NCI-H510A (cell line): Measurements from ENCODE around the gene CD6.

Experiments
- DNase-seq: peaks from one replicate; lab custom pipeline; 2025; lab: John Stamatoyannopoulos, UW

CD6 gene, protein sequence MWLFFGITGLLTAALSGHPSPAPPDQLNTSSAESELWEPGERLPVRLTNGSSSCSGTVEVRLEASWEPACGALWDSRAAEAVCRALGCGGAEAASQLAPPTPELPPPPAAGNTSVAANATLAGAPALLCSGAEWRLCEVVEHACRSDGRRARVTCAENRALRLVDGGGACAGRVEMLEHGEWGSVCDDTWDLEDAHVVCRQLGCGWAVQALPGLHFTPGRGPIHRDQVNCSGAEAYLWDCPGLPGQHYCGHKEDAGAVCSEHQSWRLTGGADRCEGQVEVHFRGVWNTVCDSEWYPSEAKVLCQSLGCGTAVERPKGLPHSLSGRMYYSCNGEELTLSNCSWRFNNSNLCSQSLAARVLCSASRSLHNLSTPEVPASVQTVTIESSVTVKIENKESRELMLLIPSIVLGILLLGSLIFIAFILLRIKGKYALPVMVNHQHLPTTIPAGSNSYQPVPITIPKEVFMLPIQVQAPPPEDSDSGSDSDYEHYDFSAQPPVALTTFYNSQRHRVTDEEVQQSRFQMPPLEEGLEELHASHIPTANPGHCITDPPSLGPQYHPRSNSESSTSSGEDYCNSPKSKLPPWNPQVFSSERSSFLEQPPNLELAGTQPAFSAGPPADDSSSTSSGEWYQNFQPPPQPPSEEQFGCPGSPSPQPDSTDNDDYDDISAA

DNA sequence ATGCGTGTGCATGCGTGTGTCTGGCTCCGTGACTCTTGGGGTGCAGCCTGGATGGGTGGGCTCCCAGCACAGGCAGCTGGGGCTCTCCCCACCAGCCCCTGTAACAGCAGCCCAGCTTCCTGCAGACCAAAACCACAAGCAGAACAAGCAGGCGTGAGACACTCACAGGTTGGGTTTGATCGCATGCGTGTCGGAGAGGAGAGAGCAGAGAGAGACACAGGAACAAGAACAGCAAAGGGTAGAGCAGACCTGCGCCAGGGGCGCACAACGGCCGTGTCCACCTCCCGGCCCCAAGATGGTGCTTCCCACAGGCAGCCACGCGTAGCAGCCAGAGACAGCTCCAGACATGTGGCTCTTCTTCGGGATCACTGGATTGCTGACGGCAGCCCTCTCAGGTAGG is at the start of gene CD6:
CD6 (plus strand) TSS at position 161 of the 400 bp plus-strand sequence; CDS start at position 347, 186 bp downstream.
- DNase-seq: no peak

DNA sequence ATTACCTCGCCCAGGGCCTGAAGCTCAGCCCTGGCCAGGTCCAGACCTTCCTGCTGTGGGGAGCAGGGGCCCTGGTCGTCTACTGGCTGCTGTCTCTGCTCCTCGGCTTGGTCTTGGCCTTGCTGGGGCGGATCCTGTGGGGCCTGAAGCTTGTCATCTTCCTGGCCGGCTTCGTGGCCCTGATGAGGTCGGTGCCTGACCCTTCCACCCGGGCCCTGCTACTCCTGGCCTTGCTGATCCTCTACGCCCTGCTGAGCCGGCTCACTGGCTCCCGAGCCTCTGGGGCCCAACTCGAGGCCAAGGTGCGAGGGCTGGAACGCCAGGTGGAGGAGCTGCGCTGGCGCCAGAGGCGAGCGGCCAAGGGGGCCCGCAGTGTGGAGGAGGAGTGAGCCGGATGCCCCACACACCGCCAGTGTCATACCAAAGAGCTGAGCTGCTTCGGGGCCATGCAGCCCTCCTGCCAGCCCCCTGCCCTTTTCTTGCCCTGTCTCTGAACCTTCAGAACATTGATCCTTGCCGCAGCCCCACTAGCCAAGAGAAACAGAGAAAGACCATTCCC is 49.6 kb upstream of the CD6 start:
- DNase-seq: no peak

DNA sequence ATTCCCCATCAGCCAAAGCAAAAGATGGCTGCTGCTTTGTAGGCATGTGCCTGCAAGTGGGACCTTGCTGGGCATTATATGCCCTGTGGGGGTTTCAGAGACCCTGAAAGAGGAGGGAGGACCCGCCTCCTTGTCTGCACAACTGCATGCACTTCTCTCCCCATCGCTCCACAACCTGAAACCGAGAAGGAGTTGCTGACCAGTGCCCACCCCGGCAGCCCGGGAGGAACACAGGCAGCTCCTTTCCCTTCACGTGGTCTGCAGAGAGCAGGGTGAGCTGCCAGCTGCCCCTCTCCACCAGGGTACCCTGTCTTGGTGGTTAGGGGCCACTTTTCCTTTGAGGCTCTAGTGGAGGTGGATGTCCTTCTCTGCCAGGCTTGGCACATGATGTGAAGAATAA is 48.6 kb upstream of the CD6 start:
- no peak for DNase-seq

DNA sequence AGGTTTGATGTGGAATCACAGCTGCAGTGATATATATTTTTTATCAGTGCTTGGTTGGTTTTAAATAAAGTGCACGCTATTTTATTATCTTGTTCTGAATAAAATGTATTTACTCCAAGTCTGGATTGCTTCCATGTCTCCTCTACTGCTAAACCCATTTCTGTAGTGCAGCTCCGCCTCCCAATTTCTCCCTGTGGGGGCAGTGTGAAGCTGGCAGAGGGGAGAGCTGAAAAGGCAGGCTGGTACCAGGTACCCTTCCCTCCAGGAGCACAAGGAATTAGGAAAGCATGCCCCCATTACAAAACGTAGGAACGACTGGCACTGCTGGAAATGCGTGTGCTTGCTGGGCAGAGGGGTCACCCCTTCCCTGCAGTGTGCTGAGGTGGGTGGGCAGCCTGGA is 48.2 kb upstream of the CD6 start:
- DNase-seq: no peak

DNA sequence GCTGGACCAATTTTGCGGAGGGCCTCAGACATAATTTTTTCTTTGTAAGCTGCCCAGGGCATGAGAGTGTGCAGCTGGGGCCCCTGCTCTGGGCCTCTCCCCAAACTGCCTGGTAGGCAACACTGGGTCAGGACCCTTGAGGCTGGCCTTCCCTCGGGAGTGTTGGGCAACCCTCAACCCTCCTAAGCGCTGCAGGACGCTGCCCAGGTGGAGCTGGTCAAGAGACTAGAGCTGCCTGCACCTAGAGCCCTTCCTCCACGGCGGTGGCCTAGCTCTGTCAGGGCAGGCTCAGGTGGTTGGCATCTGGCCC is 47.7 kb upstream of the CD6 start:
- no peak for DNase-seq

DNA sequence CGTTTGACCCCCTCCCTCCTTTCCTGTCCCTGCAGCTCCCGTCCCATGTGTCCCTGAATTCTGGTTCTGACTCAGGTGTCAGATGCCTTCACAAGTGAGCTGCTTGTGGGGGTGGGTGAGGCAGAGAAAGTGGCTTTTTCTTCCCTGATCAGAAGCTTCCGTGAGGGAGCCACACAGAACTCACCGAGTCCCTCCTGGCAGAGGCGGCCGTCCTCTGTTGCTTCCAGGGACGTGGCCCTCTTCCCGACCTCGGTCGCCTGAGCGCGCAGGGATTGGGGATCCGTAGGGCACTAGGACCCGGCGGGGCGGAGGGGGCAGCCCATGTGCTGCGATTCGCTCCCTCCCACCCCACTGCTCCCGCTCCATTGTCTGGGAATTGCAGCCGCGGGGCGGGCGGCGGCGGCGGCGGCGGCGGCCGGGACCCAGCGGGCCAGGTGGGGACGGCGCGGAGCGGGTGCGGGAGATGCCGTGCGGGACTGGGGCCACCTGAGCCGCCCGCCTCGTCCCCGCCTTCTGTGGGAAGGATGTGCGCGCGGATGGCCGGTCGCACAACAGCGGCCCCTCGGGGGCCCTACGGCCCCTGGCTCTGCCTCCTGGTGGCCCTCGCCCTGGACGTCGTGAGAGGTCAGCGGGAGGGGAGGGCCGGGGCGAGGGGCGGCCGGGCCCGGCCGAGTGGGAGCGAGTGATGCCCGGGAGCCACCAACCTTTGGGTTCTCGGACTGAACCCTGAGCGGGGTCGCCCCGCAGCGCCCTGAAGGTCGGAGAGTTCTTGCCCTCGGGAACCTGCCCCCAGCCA is 47.2 kb upstream of the CD6 start, which contains the start of gene TMEM132A:
TMEM132A (plus strand) TSS at position 351 of the 796 bp plus-strand sequence; CDS start at position 525, 174 bp downstream.
- DNase-seq: peak; percentile 66

DNA sequence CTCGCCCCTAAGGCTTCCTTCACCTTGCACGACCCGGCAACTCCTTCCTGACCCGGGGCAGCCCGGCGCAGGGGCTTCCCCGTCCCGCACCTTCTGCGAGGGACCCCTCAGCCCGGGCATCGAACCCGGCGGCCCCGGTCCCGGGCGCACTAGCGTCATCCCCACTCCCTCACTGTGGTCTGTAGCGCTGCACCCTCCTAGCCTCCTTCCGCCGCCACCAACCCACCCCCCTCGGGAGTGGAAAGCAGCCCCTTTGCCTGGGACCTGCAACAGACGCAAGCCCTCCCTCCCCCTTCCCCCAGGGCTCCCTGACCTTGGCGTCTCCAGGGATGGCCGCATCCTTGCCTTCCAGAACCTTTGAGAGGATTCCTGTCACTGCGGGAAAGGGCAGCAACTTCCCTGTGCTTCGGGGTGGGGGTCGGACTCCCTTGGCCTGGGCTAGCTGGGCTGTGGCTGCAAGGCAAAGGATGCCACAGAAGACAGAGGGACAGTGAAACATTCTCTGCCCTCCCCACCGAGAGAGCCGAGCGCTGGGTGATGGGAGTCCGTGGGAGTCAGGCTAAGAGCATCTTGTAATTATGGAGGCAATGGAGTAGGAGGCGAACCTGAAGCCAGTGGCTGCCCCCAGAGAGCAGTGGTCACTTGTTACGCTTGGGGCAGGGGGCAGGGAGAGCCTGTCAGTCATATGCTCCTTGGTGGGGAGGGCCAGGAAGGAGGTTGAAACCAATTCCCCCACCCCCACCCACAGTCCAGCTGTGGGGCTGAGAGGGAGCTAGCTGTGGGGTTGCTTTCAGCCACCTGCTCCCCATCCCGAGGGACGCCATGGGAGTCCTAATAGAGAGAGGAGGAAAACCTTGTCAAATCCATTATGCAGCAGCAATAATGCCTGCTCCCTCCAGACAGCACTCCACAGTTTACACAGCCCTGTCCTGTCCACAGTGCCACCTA is 46.3 kb upstream of the CD6 start:
- DNase-seq: no peak

DNA sequence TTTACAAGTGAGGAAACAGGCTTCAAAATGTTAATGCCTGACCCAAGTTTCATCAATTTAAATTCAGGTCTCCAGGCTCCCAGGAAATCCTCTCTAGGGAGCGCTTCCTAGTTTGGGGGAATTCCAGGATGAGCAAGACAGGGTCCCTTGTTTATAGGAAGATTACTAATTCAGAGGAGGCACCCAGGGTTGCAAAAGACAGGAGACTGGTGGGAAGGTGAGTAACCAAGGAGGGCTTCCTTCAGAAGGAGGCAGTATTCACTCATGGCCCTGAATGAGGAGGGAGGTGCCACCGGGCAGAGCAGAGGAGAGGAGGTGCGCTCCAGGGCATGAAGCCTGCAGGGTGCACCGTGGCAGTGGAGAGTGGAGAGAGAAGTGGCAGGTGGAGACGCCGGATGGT is 45.6 kb upstream of the CD6 start:
- DNase-seq: no peak

DNA sequence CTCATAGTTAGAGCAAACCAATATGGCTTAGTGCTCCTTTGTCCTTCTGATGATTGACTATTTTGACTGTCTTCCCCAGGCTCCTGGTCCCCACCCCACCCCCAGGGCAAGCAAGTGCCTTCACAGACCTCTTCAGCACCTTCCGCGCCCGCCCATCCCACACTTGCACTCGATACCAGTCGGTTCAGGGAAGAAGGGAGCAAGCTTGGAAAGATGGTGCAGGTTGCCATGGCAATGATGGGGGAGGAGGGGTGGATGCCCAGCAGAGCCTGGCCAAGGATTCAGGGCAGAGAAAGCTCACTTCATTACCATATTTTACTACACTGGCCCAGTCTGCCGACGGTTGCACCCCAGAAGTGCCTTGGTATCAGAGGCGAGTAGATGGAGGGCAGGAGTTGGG is 45.0 kb upstream of the CD6 start:
- DNase-seq: no peak

DNA sequence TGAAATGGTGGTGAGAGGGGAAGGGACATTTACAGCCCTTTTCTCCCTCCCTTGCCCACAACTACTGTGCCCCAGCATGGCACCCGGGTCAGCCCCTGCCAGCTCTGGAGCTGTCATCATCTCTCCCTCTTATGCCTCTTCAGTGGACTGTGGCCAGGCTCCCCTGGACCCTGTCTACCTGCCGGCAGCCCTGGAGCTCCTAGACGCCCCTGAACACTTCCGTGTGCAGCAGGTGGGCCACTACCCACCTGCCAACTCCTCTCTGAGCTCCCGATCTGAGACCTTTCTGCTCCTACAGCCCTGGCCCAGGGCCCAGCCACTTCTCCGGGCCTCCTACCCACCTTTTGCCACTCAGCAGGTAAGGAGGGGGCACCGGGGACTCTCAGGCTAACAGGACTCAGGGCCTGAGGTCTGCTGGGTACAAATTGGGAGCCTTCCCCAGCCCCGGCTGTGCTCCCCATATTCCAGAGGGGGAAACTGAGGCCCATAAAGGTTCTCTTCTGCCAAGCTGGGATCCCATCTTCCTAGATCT is 44.4 kb upstream of the CD6 start:
- DNase-seq: no peak

DNA sequence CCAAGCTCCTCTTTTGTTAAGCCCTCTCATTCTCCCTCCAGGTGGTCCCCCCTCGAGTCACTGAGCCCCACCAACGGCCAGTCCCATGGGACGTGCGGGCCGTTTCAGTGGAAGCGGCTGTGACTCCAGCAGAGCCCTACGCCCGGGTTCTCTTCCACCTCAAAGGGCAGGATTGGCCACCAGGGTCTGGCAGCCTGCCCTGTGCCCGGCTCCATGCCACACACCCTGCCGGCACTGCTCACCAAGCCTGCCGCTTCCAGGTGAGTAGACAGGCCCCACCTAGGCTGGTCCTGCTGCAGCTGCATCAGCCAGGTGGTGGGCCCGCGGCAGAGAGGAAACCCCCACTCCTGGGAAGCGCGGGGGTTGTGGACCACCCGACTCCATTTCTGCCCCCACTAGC is 43.9 kb upstream of the CD6 start:
- no peak for DNase-seq

DNA sequence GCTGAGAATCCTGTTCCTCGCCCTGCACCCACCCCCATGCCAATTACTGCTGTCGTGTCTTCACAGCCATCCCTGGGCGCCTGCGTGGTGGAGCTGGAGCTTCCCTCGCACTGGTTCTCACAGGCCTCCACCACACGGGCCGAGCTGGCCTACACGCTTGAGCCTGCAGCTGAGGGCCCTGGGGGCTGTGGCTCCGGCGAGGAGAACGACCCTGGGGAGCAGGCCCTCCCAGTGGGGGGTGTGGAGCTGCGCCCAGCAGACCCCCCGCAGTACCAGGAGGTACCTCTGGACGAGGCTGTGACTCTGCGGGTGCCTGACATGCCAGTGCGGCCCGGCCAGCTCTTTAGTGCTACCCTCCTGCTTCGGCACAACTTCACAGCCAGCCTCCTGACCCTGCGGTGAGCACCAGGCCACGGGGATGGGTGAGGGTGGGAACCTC is 42.9 kb upstream of the CD6 start:
- DNase-seq: no peak

DNA sequence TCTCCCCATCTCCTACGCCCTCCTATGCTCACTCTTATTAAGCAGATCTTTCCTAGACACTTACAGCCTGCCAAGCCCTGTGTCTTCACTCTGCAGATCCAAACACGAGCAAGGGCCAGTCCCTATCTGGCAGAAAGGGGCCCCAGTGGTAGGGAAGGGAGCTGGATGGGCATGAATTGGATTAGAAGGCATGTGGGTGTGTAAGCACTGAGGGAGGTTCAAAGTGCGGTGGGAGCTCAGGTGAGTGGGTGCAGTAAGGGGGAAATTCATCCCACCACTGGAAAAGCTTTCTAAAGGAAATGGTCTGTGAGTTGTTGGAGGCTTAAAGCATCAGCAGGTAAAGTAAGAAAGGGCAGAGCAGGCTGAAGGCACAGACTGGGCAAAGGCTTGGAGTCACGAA is 41.7 kb upstream of the CD6 start:
- no peak for DNase-seq

DNA sequence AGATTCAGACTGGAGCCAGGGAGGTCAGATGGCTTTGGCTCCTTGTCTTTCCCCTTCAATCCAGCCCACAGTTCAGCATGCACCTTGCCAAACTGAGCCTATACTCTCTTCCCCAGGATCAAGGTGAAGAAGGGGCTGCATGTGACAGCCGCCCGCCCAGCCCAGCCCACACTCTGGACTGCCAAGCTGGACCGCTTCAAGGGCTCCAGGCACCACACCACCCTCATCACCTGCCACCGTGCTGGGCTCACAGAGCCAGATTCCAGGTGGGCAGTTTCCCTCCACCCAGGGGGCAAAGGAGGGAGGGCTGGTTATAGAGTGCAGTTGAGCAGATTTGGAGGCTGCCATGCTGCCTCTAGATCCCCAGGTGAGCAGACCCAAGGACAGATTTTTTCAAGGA is 41.1 kb upstream of the CD6 start:
- no peak for DNase-seq

DNA sequence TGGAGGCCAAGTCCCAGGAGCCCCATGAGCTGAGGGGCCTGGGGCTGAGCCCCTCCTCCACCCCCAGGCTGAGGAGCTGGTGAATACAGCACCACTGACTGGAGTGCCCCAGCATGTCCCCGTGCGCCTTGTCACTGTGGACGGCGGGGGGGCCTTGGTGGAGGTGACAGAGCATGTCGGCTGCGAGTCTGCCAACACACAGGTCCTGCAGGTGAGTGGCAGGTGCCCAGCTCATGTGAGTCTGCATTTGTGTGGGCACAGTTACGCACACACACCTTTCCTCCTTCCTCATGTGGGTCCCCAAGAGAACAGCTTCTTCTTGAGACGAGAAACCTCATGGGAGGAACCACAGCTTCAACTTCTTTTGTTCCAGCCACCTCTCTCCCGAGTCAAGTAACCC is 39.6 kb upstream of the CD6 start:
- DNase-seq: no peak

DNA sequence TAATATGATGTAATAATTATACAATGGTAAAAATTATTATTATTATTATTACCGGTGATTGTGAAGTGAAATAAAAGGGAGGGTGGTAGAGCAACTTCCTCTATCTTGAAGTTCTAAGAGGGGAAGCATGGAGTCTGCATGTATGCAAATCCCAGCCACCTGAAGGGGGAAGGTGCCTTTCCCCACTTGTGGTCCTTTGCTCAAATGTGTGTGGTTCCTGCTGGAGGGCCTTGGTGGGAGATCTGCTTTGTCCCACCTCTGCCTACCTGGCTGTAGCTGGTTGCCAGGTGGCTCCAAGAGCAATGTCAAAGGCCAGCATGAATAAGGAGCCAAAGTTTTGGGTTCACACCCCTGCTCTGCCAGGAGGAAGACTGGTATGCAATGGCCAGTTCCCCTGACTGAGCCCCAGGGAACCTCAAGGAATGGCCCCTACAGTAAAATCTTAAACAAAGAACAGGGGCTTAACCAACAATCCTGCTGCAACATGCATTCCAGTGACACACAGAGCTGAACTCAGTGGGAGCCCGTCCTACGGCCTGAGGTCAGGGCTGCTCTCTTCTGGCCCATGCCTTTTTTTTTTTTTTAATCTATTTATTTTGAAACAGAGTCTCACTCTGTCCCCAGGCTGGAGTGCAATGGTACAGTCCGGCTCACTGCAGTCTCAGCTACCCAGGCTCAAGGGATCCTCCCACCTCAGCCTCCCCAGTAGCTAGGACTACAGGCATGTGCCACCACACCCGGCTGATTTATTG is 38.7 kb upstream of the CD6 start:
- DNase-seq: no peak

DNA sequence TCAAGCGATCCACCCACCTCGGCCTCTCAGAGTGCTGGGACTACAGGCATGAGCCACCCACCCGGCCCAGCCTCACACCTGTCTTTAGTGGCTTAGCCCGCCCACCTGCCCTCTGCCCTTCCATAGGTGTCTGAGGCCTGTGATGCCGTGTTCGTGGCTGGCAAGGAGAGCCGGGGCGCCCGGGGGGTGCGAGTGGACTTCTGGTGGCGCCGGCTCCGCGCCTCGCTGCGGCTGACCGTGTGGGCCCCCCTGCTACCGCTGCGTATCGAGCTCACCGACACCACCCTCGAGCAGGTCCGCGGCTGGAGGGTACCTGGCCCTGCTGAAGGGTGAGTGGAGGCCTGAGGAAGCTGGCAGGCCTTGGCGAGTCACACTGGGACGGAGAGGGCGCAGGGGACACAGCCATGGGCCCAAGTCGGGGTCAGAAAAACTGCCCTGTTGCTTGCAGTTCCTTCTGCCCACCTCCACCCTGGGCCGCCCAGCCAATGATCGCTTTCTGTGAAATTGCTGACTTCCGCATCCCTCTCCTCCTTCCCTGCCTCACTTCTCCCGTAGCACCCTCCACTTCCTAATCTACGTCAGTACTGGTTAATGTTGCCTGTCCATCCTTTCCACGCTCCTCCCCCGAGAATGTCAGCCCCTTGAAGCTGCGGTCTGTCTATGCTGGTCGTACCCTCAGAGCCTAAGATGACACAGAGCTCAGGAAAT is 37.9 kb upstream of the CD6 start:
- no peak for DNase-seq

DNA sequence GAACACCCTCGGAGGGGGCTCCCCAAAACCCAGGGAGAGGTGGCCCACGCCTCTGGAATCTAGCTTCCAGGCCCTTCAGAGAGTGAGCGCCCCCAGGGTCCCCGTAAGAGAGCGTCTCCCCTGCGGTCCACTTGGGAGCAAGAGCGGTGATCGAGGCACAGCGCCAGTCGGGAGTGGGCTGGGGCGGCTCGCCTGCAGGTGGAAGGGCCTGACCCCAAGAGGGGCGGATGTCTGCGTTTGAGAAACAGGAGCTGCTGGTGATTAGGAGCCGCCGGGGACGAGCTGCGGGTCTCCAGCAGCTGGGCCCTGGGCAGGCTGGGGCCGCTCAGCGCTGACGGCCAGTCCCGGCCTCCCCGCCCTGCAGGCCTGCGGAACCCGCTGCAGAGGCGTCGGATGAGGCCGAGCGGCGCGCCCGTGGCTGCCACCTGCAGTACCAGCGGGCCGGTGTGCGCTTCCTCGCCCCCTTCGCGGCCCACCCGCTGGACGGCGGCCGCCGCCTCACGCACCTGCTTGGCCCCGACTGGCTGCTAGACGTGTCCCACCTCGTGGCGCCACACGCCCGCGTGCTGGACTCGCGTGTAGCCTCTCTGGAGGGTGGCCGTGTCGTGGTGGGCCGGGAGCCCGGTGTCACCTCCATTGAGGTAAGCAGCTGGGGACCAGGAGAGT is 37.2 kb upstream of the CD6 start:
- no peak for DNase-seq
